ENCODE results near the gene METTL24.
"Not testable (repeated sequence)": the region's sequence is repeated elsewhere in the genome, so short reads cannot be mapped to it uniquely, and the experiment has no call there.

The METTL24 gene

DNA sequence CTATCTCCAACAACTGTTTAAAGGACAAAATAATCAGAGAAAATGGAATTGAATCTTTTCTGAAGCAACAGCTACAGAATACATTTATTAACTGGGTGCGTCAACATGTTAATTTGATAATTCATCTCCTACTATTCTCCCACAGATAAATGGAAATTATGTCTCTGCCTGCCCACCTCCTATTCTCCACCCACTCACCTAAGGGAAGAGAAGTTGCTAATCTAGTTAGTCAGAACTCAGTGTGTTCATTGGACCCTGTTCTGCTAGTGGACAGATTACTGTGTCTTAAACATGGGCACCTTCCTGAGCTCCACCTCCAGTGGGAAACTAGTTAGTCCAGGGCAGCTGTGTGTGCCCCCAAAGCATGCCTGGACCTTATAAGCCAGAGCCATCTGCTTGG, 41.0 kb downstream of the METTL24 start:
- DNase-seq (ENCODE audit: low read depth in 1 of 2, low spot score in 1 of 2): no peak

DNA sequence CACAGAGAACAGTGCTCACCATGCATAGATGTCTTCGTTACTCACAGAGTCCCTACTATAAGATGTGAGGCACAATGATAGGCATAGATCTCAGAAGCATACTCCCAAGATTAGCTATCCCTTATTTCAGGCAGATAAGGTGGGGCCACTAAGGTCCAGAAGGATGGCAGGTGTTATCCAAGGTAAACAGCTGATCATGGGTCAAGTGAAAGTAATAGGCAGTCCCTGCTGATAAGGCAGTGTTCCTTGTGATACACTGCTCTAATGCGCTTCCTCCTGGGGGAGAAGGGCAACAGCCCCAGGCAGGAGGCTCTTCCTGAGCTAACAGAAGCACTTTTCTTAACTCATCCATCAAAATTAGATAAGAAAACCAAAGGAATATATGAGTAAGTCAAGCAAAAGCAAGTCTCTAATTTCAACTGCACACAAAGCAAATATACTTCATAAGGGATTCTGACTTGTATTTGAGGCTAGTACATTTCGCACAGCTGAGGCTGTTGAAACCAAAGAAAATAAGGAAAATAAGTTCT, 42.2 kb downstream of the METTL24 start:
- no peak for DNase-seq (ENCODE audit: low read depth in 1 of 2, low spot score in 1 of 2)

DNA sequence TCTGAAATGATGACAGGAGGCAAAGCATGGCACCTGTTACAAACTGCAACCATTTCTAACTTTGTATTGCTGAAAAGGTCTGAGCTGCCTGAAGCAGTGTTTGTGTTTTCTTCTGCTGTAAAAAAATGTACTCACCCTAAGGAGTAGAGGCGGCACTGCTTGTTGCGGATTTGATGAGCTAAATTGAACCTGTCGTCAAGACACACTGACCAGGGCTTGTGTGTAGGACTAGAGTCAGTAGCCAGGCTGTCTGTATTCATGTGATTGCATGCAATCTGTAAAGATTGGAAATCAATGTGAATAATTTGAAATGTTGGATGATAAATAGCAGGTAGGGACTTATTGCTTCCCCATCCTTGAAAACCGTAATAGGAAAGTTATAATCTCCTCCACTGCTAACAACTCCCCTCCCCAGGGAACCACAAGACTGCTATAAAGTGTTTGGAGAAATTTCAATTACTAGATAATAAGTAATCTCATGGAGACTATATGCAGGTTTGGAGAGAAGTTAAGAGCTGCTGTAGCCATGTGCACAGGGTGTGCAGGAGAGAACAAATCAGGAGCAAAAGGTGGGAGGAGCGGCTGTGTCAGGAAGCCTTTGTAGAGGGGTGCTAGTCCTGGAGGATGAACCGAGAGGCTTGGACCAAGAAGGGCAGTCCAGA, 42.8 kb downstream of the METTL24 start:
- DNase-seq (ENCODE audit: low read depth in 1 of 2, low spot score in 1 of 2): no peak

DNA sequence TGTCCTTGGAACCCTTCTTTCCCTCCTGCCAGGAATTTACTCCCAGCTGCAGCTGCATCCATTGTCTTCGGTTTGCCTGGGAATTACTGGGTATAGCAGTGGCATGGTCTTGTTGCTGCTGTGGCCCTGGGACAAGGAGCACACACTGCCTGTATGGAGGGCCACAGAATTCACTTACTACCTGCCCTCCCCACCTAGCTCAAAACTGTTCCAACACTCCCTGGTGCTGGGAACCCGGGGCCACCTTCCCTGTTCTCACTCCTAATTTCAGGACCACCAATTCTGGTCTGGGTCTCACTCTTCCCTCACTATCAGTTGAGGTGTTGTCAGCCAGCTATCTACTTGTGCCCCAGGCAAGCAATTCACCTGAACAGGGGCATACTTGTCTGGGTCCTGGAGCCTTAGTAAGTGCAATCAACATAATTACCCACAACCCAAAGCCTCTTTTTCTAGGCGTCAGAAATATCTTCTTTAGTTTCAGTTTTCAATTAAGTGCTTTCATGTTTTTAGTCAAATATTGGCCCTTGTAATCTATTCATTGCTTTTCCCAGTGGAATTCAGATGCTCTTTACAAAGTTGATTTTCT, 47.2 kb downstream of the METTL24 start:
- no peak for DNase-seq (ENCODE audit: low read depth in 1 of 2, low spot score in 1 of 2)

DNA sequence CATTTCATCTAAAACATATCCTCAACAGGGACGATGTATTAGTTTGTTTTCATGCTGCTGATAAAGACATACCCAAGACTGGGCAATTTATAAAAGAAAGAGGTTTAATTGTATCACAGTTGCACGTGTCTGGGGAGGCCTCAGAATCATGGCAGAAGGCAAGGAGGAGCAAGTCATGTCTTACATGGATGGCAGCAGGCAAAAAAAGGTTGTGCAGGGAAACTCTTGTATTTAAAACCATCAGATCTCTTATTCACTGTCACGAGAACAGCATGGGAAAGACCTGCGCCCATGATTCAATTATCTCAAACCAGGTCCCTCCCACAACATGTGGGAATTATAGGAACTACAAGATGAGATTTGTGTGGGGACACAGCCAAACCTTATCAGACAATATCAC, 48.7 kb downstream of the METTL24 start:
- DNase-seq (ENCODE audit: low read depth in 1 of 2, low spot score in 1 of 2): not testable (repeated sequence)

DNA sequence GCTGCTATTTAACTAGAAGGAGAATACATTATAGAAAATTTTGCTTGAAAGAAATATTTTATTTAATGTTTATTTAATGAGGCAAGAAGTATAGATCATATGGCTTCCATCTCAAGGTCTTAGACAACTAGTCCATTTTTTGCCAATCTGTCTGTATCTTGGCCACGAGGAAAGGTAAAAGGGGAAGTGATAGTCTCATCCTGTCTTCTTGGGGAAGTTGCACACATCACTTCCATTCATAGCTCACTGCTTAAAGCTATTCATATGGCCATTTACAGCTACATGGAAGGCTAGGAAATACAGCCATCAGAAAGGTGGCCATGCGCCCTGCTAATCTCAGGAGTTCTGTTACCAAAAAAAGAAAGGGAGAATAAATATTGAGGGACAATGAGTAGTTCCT, 50.8 kb downstream of the METTL24 start:
- DNase-seq (ENCODE audit: low read depth in 1 of 2, low spot score in 1 of 2): no peak

DNA sequence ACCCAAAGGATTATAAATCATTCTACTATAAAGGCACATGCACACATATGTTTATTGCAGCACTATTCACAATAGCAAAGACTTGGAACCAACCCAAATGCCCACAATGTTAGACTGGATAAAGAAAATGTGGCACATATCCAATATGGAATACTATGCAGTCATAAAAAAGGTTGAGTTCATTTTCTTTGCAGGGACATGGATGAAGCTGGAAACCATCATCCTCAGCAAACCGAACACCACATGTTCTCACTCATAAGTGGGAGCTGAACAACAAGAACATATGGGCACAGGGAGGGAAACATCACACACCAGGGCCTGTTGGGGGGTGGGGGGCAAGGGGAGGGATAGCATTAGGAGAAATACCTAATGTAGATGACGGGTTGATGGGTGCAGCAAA, 52.3 kb downstream of the METTL24 start:
- not testable (repeated sequence) for DNase-seq (ENCODE audit: low read depth in 1 of 2, low spot score in 1 of 2)

DNA sequence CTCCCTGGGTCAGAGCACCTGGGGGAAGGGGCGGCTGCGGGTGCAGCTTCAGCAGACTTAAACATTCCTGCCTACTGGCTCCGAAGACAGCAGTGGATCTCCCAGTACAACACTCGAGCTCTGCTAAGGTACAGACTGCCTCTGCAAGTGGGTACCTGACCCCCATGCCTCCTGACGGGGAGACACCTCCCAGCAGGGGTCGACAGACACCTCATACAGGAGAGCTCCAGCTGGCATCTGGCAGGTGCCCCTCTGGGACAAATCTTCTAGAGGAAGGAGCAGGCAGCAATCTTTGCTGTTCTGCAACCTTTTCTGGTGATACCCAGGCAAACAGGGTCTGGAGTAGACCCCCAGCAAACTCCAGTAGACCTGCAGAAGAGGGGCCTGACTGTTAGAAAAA, 54.5 kb downstream of the METTL24 start:
- DNase-seq (ENCODE audit: low read depth in 1 of 2, low spot score in 1 of 2): not testable (repeated sequence)

DNA sequence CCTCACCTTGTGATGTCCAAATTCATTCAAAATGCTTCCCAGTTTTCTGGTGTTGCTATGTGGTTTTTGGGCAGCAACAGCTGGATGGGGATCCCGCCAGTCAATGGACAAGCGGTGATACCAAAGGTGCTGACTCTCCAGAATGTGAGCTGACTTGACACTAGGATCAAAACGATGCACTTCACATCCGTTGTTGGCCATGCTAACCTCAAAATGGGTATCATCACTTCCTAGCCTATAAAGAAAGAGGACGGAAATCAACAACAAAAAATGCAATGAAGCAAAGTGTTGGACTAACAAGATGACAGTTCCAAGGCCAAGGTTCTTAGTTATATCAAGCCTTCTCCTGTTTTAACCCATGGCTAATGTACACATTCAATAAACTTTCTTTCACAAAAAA, 59.2 kb downstream of the METTL24 start:
- DNase-seq (ENCODE audit: low read depth in 1 of 2, low spot score in 1 of 2): no peak

DNA sequence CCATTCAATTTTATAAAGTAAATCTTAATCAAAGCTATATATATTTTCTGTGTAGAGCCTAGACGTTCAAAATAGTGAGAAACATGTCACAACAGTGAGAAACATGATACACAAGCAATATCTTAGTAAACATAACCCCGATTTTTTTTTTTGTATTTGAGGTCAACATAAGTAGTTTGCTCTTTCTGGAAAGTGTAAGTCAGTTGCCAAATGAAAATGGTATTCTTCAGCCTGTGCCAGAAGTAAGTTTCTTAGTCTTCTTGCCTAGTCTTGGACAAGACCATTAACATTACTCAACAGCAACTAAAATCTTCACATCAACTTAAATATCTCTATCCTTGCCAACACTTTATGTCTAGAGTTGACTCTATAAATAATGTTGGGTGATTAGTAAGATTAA, 59.7 kb downstream of the METTL24 start:
- no peak for DNase-seq (ENCODE audit: low read depth in 1 of 2, low spot score in 1 of 2)

DNA sequence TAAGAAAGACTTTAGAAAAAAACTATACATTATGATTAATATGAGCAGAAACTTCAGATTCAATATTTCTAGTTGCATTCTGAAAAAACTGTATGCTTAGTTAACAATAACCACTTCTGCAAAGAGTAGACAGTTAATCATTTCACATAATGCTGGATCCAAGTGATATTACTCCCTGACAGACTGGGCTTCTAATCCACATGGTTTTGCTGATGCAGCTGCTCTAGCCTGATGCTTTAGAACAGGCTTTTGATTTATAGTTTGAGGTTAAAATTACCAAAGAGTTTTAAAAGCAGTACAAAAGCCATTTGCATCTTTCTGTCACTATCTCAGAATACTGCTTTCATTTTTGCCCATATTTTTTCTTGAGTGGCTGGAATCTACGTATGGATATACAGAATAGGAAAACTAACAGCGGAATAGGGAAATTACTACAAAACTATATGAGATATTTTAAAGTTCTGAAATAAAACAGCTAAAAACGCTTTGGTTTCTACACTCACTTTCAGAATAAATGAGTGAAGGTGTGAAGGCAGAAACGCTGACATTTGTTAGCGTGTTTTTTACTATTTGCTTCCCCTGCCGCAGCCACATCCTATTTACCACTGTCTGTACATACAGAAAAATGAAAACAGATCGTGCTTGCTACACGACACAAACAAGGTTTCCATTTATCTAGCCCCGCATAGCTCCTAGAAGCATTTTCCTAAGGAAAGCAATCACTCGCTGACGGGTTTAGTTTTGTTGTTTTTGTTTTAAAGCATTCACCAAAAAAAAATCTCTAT, 61.7 kb downstream of the METTL24 start:
- DNase-seq (ENCODE audit: low read depth in 1 of 2, low spot score in 1 of 2): no peak

DNA sequence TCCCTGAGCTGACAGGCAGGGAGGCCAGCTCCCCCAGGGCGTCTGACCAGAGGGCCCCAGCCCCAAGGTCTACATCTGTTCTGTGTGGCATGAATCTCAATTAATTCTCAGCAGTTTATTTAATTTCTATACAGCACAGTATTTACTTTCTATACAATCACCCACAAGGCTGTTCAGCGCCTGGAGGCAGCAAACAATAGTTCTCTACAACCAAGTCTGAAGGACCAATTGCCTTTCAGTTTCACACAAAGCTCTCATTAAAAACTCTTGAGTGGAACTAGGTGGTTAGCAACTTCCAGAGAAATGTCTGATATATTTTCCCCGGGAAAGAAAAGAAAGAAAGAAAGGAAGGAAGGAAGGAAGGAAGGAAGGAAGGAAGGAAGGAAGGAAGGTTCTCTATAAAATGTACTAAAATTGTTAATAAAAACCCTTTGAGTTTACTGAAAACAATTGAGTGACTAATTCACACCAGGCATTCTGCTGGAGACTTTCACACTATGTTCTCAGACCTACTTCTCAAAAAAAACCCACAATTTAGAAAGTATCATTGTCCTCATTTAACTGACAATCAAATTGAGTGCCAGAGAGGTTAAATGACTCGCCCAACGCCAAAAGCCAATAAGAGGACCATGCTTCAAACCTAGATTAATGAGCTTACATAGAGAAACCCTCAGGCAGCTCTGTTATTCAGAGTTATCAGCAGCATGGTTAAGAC, 62.5 kb downstream of the METTL24 start:
- no peak for DNase-seq (ENCODE audit: low read depth in 1 of 2, low spot score in 1 of 2)

DNA sequence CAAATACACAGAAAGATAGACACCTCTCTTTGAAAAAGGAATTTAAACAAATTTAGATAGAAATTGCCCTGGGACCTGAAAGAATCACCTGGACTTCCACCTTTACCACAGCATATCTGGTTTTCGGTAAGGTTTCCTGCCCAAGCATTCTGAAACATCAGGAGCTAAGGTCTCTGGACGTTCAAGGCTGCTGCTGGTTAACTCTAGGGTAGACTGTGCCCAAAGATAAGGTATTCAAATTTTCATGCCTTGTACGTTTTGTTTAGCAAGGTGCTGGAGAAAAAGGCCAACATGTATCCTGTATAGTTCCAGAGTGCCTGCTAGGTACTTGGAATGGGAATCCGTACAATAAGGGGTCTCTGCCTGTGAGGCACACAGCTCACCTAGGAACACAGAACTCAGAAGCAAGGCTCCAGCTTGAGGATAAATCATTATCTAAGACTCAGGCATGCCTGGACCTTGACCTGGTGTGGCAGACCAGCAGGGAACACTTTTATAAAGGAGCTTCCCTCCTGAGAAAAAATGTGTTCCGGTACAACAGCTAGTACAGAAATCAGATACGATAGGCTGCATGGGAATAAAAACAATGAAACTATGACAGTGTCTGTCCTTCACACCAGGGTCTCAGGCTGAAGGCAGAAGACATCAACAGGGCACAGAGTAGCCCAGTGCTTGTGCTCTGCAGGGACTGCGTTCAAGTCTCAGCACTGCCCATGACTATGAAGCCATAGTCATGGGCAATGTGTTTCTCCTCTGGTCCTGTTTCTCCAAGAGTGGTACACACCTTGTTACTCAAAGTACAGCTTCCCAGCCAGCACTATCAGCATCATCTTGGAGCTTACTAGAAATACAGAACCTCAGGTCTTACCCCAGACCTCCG, 70.4 kb downstream of the METTL24 start:
- no peak for DNase-seq (ENCODE audit: low read depth in 1 of 2, low spot score in 1 of 2)

DNA sequence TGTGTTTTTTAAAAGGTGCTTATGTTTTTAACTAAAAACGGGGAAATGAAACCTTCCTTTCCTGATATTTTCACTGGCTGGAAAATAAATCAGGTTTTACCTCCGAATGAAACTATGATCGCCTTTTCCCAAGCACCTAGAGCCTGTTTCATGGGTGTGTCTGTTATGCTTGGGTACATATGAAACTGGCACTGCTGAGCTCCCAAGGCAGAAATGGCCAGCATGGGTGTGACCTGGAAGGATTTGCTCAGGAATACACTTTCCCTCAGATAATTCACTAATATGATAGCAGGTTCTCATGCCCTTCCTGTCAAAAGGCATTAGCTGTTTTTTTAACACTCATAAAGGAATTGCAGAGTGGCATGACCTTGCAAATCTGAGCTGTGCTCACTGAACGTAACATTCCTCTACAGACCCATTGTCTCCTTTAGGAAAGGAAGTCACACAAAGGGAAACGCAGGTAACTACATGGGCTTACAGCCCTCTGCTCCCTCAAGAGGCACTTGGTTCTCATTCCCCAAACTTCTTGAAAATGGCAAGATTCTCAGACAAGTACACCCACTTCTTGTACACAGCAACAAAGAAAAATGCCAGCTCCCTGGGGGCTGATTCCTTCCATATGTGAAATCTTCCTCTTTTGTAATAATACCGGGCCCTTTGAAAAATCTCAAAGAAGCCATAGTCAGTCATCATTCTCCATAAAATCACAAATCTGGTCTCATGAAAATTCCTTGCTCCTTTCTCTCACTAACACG, 72.7 kb downstream of the METTL24 start:
- DNase-seq (ENCODE audit: low read depth in 1 of 2, low spot score in 1 of 2): no peak

DNA sequence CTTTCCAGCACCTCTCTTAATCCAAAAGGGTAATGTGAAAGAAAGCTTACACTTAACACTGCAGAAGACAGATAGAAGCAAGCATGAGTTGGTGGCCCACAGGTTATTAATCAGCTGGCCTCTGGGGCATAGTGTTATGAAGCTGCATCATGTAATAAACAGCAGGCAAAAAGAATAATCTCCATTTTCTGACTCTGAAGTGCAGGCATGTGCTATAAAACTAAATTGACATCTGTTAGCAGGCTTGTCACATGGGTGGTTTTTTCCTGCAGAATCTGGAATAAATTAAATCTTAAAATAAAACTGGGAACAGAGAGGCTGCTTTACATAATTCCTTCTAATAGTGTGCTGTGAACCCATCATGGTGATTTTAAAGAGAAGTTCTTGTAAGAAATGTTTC, 73.3 kb downstream of the METTL24 start:
- DNase-seq (ENCODE audit: low read depth in 1 of 2, low spot score in 1 of 2): no peak

DNA sequence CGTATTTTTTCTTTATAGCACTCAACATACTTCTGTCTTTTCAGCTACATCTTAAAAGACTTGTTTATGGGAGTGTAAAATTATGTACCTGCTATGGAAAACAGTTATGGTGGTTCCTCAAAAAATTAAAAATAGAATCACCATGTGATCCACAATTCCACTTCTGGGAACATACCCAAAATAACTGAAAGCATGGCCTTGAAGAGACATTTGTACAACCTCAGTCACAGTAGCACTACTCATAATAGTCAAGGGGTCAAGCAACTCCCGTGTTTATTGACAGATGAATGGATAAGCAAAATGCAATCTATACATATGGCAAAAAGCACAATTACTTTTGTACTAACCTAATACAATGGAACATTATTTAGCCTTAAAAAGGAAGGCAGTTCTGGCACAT, 74.5 kb downstream of the METTL24 start:
- no peak for DNase-seq (ENCODE audit: low read depth in 1 of 2, low spot score in 1 of 2)

DNA sequence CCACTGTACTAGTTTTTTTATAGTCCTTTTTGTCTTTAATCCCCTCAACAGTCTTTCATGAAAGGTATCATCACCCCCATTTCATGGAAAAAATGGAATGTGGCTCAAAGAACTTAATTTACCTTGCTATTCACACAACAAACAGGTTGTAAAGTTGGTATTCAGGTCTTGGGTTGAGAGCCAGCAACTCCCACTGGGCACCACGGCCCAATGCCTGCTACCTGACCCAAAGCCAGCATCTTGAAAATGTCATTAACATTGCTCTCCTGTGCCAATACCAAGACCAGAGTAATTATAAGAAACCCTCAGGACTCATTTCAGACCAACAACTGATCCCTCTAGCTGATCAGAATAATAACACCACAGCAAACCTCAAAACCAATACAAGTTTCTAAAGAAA, 75.7 kb downstream of the METTL24 start:
- no peak for DNase-seq (ENCODE audit: low read depth in 1 of 2, low spot score in 1 of 2)

DNA sequence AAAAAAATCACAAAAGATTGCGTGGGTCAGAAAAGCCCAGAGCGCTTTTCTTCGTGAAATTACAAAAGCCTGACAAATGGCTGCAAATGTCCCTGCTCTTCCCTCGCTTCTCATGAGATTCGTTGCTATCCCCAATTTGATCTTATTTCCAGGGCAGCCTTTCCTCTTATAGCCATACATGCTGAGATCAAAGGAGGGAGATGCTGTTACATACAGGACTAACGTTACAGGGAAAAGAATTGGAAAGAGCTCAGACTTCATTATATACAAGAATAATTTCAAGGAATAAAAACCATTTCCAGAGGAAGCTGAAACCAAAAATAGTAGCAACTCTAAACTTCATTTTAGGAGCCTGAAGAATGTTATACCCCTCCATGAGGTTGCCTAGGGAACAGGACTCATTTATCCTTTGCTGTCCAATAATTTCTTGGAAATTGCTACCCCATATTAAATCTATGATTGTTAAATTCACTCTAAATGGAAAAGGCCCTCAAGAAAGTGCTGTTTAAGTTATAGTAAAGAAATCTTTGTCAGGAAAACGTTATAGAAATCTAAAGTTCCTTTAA, 81.0 kb downstream of the METTL24 start:
- no peak for DNase-seq (ENCODE audit: low read depth in 1 of 2, low spot score in 1 of 2)

DNA sequence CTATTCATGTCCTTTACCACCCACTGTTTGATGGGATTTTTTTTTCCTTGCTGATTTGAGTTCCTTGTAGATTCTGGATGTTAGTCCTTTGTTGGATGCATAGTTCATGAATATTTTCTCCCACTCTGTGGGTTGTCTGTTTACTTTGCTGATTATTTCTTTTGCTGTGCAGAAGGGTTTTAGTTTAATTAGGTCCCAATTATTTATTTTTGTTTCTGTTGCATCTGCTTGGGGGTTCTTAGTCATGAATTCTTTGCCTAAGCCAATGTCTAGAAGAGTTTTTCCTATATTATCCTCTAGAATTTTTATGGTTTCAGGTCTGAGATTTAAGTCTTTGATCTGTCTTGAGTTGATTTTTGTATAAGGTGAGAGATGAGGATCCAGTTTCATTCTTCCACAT, 85.4 kb downstream of the METTL24 start:
- DNase-seq (ENCODE audit: low read depth in 1 of 2, low spot score in 1 of 2): not testable (repeated sequence)

DNA sequence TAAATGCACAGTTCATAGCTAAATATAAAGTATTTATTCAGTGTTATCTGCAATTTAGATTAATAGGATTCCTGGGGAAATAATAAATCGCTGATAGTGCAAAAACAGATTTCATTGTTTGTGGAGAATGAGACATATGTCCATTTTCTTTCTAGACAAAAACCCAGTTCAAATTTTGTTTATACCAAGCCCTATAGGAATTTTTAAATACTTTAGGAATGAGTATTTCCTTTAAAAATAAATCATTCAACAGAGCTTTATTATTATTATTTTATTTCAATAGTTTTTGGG, 86.5 kb downstream of the METTL24 start:
- no peak for DNase-seq (ENCODE audit: low read depth in 1 of 2, low spot score in 1 of 2)

Data from activated T-helper 1 cell treated with anti-CD3 and anti-CD28 coated beads, Interleukin-2, amount 50 U/mL, for 16 hours (primary cell).